Fibroblast of the conjunctiva (primary cell): ENCODE data around the gene KIAA0753.
"Not testable (repeated sequence)": the region's sequence is repeated elsewhere in the genome, so short reads cannot be mapped to it uniquely, and the experiment has no call there.

ENCODE experiments used
- DNase-seq: peaks from one replicate; pipeline ENCODE4 v3.0.0-alpha.2; 2010; ENCODE audit warnings: low read depth

The KIAA0753 gene

GRCh38 chr17:6596941-6597340 is 43.6 kb downstream of the KIAA0753 start:
- no peak for DNase-seq

GRCh38 chr17:6596511-6596910 is 44.0 kb downstream of the KIAA0753 start:
- DNase-seq, result no peak

GRCh38 chr17:6596081-6596480 is 44.4 kb downstream of the KIAA0753 start:
- DNase-seq, result no peak

- not testable (repeated sequence) for DNase-seq
Observed at GRCh38 chr17:6593371-6593770, 47.1 kb downstream of the KIAA0753 start.

GRCh38 chr17:6592173-6592572 is 48.3 kb downstream of the KIAA0753 start:
- DNase-seq, result no peak

GRCh38 chr17:6591599-6592158 is 48.8 kb downstream of the KIAA0753 start:
- peak; percentile 80 for DNase-seq

GRCh38 chr17:6589266-6589946 is 51.1 kb downstream of the KIAA0753 start:
- no peak for DNase-seq

- no peak for DNase-seq
Observed at GRCh38 chr17:6588165-6588564, 52.3 kb downstream of the KIAA0753 start.

- no peak for DNase-seq
Observed at GRCh38 chr17:6587310-6587709, 53.2 kb downstream of the KIAA0753 start.

- no peak for DNase-seq
Observed at GRCh38 chr17:6583411-6583810, 57.1 kb downstream of the KIAA0753 start.

- no peak for DNase-seq
Observed at GRCh38 chr17:6580625-6581024, 59.9 kb downstream of the KIAA0753 start.

- DNase-seq, result no peak
Observed at GRCh38 chr17:6578491-6578890, 62.0 kb downstream of the KIAA0753 start.

- DNase-seq, result no peak
Observed at GRCh38 chr17:6577686-6578263, 62.7 kb downstream of the KIAA0753 start.

- no peak for DNase-seq
Observed at GRCh38 chr17:6576038-6576785, 64.3 kb downstream of the KIAA0753 start.

GRCh38 chr17:6575596-6575988 is 64.9 kb downstream of the KIAA0753 start:
- no peak for DNase-seq

GRCh38 chr17:6574687-6575595 is 65.6 kb downstream of the KIAA0753 start:
- no peak for DNase-seq

GRCh38 chr17:6573982-6574686 is 66.4 kb downstream of the KIAA0753 start:
- DNase-seq, result no peak

GRCh38 chr17:6573495-6573894 is 67.0 kb downstream of the KIAA0753 start:
- not testable (repeated sequence) for DNase-seq

- DNase-seq, result no peak
Observed at GRCh38 chr17:6572972-6573370, 67.5 kb downstream of the KIAA0753 start.

GRCh38 chr17:6571452-6571781 is 69.1 kb downstream of the KIAA0753 start:
- no peak for DNase-seq

GRCh38 chr17:6570731-6571451 is 69.6 kb downstream of the KIAA0753 start:
- no peak for DNase-seq
